ENCODE data around the gene AP2B1. TPM values are rescaled to one million over a fixed set of nuclear protein-coding genes. Genes with fewer than 3 reads are reported as not detected.

AP2B1 gene
- total RNA-seq, 1 donor from 2014 or later = 142 TPM

- no peak for DNase-seq (ENCODE audit: low read depth)
- TF ChIP-seq CTCF (conservative IDR thresholded peaks at IDR 0.05; ENCODE audit: low read depth, low read length) = no peak
- H3K4me3 ChIP-seq (ENCODE audit: low read depth, low read length) = no peak overlapping the region
These were observed 64.3 kb downstream of the AP2B1 start for GRCh38 chr17:35651467-35651866.

- no peak overlapping the region for H3K4me3 ChIP-seq (ENCODE audit: low read depth, low read length)
- TF ChIP-seq CTCF (conservative IDR thresholded peaks at IDR 0.05; ENCODE audit: low read depth, low read length) = no peak
- DNase-seq (ENCODE audit: low read depth) = no peak
These were observed 66.7 kb downstream of the AP2B1 start for GRCh38 chr17:35653619-35654361.

DNA sequence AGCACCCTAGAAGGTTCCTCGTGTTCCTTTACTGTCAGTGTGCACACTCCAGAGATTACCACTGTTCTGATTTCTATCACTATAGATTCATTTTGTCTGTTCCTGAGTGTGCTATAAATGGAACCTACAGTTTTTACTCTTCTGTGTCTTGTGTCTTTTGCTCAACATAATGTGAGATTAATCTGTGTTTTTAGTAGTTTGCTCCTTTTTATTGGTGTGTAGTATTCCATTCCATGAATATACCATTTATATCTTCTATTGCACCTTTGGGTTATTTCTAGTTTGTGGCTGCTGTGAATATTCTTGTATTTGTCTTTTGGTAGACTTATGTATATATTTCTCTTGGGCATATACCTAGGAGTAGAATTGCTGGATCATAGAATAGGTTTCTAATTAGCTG lies 68.2 kb downstream of the AP2B1 start:
- DNase-seq (ENCODE audit: low read depth) = no peak
- no peak for TF ChIP-seq CTCF (conservative IDR thresholded peaks at IDR 0.05; ENCODE audit: low read depth, low read length)
- no peak overlapping the region for H3K4me3 ChIP-seq (ENCODE audit: low read depth, low read length)

- TF ChIP-seq CTCF (conservative IDR thresholded peaks at IDR 0.05; ENCODE audit: low read depth, low read length) = no peak
- DNase-seq (ENCODE audit: low read depth) = no peak
- H3K4me3 ChIP-seq (ENCODE audit: low read depth, low read length) = no peak overlapping the region
These were observed 73.8 kb downstream of the AP2B1 start for GRCh38 chr17:35660902-35661301.

- no peak overlapping the region for H3K4me3 ChIP-seq (ENCODE audit: low read depth, low read length)
- no peak for TF ChIP-seq CTCF (conservative IDR thresholded peaks at IDR 0.05; ENCODE audit: low read depth, low read length)
- no peak for DNase-seq (ENCODE audit: low read depth)
These were observed 77.6 kb downstream of the AP2B1 start for GRCh38 chr17:35664685-35665084.

- H3K4me3 ChIP-seq (ENCODE audit: low read depth, low read length) = no peak overlapping the region
- DNase-seq (ENCODE audit: low read depth) = no peak
- TF ChIP-seq CTCF (conservative IDR thresholded peaks at IDR 0.05; ENCODE audit: low read depth, low read length) = no peak
These were observed 78.5 kb downstream of the AP2B1 start for GRCh38 chr17:35665662-35666061.

GRCh38 chr17:35666070-35666469 lies 78.9 kb downstream of the AP2B1 start:
- no peak overlapping the region for H3K4me3 ChIP-seq (ENCODE audit: low read depth, low read length)
- TF ChIP-seq CTCF (conservative IDR thresholded peaks at IDR 0.05; ENCODE audit: low read depth, low read length) = no peak
- no peak for DNase-seq (ENCODE audit: low read depth)
